SH-SY5Y (cell line): ENCODE data around the gene CLPSL2.

Experiments used
- GATA2 ChIP-seq: IDR thresholded peaks from 2 replicates; pipeline ENCODE4 v1.6.1; 2011; ENCODE audit warnings: mild to moderate bottlenecking, low read depth, low read length
- GATA3 ChIP-seq: IDR thresholded peaks from 2 replicates; pipeline ENCODE4 v1.6.1; 2011; ENCODE audit warnings: low read depth, mild to moderate bottlenecking, low read length, moderate library complexity

- TF ChIP-seq GATA2 (no peak), GATA3 (no peak)
Measured at GRCh38 chr6:35786272-35786671, 9.9 kb downstream of the CLPSL2 start.
